GM21423 (cell line): ENCODE results near the gene SLC48A1.

Source experiments
- ATAC-seq: cut with Tn5 transposase; IDR thresholded peaks from one replicate; pipeline ENCODE4 v1.9.1; 2021; ENCODE audit warnings: mild to moderate bottlenecking, moderate library complexity; ENCODE audit not compliant: unreplicated experiment

The SLC48A1 gene

DNA sequence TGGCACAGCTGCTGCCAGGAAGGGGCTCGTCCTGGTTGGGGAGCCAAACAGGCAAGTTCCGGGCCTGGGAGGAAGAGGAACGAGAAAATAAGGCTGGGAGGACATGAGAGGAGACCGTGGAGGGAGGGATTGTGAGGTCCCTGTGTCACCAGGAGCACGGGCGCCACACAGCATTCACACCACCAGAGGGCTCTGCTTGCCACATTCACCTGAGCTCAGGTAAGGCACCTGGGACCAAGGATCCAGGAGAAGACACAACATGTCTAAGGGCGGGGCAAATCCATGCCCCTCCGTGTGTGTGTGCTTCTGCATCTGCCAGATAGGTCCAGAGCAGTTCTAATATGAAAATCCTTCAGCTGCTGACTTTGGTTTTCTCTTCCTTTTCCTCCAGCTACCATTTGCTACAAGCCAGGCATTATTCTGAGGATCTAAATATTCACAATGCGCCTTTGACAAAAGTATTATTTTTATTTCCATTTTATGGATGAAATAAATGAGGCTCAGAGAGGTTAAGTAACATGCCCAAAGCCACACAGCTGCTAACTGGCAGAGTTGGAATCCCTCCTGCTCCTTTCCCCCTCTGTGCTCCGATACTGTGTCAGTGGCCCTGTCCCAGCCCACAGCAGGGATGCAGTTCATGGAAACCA is 28.9 kb upstream of the SLC48A1 start:
- ATAC-seq: no peak

GRCh38 chr12:47744778-47745436 is 28.1 kb upstream of the SLC48A1 start:
- ATAC-seq: no peak

GRCh38 chr12:47745485-47746041 is 27.5 kb upstream of the SLC48A1 start:
- no peak for ATAC-seq

- no peak for ATAC-seq
Observed at GRCh38 chr12:47746073-47746472, 27.0 kb upstream of the SLC48A1 start.

- no peak for ATAC-seq
Observed at GRCh38 chr12:47746523-47746922, 26.5 kb upstream of the SLC48A1 start.

GRCh38 chr12:47747126-47747525 is 25.9 kb upstream of the SLC48A1 start:
- no peak for ATAC-seq

- no peak for ATAC-seq
Observed at GRCh38 chr12:47747596-47748506, 25.2 kb upstream of the SLC48A1 start.

GRCh38 chr12:47748507-47748828 is 24.6 kb upstream of the SLC48A1 start:
- ATAC-seq: no peak

DNA sequence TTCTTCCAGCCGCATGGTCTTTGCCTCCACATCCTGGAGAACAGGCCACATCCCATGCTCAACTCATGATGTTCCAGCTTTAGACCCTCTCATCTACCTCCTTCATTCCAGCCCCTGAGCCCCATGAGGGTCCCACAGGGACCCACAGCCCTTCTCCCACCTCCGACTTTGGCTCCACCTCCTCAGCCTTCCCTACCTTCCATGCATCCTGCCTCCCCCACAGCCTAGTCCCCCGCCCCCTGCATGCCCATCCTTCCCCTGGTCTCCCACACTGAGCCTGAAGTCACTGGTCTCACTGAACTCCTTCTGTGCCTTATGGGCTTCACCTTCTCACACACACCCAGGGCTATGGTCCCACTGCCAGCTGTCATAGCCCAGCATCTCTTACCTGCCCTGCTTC is 24.1 kb upstream of the SLC48A1 start:
- ATAC-seq: no peak

DNA sequence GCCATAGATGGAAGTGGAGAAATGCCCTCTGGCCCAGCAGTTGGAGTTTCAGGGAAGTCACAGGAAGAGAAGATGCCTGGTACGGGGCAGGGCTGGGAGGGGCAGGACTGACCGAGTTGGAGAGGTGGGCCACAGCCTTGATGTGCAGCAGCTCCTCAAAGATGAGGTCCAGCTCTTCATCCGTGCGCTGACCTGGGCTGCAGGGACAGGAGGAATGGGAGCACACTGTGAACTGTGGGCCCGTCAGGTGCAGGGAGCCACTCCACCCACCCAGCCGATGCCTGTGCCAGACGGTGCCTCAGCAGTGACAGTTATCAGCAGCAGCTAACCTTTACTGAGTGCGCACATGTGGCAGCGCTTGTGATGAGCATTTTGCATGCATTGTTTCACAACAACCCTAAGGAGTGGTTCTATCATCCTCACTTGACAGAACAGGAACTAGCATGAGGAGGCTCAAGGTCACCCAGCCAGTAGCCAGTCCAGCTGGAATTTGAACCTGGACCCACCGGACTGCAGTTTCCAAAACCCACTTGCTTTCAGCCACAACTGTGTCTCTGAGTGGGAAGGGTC is 22.7 kb upstream of the SLC48A1 start:
- no peak for ATAC-seq

DNA sequence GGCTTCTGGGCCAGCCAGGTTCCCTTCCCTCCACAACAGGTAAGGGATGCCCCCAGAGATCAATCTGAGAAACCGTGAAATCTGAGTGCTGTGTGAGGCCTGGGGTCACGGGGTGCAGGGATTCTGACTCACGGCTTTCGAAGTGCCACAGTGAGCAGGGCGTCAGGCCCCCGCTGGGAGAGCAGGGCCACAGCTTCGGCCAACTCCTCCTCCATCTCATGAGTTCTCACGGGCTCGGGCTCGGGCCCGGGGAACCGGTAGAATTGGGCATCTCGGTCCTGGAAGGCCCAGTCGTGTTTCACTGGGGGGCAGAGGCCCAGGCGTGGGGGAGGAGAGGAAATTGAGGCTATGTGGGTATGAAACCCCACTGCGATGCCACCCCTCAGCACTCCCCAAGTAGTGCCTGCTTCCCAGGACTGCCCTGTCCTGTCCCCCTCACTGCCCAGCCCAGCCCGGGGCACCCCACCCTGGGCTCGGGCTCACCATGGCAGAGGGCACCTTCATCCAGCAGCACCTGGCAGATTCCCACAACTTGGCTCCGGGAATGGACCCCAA is 22.0 kb upstream of the SLC48A1 start:
- ATAC-seq: no peak

- ATAC-seq: no peak
Observed at GRCh38 chr12:47751561-47751960, 21.5 kb upstream of the SLC48A1 start.

GRCh38 chr12:47752121-47752520 is 20.9 kb upstream of the SLC48A1 start:
- no peak for ATAC-seq

DNA sequence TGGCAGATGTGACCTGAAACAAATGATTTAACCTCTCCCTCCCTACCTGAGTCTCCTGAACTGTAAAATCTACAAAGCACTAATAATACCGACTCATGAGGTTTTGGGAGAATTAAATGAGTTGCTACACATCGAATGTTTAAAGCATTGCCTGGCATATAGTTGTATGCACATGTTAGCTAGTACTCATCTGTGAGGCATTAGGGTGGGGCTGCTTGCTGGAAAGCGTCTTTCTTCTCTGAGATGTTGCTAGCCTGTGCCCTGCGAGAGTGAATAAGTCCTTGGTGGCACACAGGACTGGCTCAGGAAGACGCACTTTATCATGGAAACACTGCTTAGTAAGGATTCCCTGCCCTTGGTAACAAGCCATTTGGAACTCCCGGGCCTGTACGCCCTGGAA is 20.5 kb upstream of the SLC48A1 start:
- no peak for ATAC-seq

- ATAC-seq: no peak
Observed at GRCh38 chr12:47753021-47754001, 19.7 kb upstream of the SLC48A1 start.

DNA sequence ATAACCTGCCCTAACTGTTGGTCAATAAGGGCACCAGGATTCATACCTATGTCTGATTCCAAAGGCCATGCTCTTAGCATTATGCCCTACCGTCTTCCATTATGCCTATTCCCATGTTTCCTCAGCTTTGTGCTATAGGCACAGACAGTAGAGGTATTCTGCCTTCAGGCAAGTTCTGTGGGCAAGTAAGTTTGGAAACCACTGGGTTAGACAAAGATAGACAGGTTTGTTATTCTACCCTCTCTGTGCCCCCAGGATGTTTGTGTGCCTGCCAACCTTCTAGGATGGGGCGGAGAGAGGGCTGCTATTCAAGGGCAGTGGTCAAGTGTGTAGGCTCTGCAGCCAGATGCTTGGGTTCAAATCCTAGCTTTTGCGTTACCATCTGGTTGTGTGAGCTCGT is 18.9 kb upstream of the SLC48A1 start:
- no peak for ATAC-seq

- no peak for ATAC-seq
Observed at GRCh38 chr12:47754881-47755280, 18.2 kb upstream of the SLC48A1 start.

DNA sequence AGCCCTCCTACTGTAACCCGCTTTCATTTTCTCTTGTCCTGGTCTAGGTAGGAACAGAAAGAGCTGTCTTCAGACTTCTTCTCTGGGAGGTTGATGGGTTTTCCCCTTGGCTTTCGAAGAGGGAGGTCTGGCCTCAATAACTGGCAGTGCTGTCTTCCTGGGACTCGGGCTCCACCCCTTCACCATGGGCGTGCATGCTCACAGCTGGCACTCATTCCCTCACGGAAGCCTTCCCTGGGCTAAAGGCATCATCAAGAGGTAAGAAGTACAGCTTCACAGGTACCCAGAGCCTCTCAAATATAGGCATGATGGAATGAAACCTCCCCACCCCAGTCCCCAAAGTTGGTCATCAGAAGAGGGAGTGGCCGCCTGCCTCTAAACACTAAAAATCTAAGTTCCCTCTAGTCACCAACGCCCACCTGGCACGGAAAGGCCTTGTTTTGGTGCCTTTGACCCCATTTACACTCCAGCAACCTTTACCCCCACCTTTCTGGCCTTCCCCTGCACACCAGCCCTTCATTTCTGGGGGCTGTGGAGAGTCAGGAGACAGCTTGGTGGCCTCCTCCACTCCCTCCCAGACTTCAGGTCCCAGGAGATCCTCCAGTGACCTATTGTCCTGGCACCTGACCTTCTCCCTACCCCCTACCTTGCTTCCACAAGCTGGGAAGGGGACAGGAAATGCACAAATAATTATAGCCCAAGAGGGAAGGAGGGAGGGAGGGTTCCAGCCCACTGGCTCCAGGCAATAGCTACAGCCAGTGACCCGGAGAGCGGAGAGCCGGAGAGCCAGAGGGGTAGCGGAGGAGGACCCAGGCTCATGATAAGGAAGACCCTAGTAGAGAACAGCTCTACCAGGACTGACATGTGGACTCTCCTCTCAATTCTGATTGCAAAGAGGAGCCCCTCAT is 17.1 kb upstream of the SLC48A1 start:
- ATAC-seq: peak; percentile 58

GRCh38 chr12:47757364-47757839 is 15.6 kb upstream of the SLC48A1 start:
- ATAC-seq: no peak
